CD8-positive, alpha-beta memory T cell (primary cell): Measurements from ENCODE around the gene CDC37. TPM values are rescaled to one million over a fixed set of nuclear protein-coding genes. Genes with fewer than 3 reads are reported as not detected.
A peak's percentile ranks its signal among the peaks of the same experiment; 100 is the strongest.
"Not testable (repeated sequence)": the region's sequence is repeated elsewhere in the genome, so short reads cannot be mapped to it uniquely, and the experiment has no call there.

Experiments used
- CTCF ChIA-PET: fragments of 350-600 bp; sonication (Branson Sonifier 250); formaldehyde crosslinking; loops from one replicate; lab custom pipeline; 2021; ENCODE audit warnings: antibody characterized with exemption; lab: Charles Lee
- POLR2A ChIA-PET: fragments of 350-600 bp; sonication (Branson Sonifier 250); formaldehyde crosslinking; loops from one replicate; lab custom pipeline; 2021; ENCODE audit warnings: antibody characterized with exemption; lab: Charles Lee
- DNase-seq, 5 donors: peaks; one replicate each; pipeline versions ENCODE4 v3.0.0 to v3.0.0-alpha.2; 2020 to 2022; ENCODE audit warnings: mixed read lengths in 1 of 5
- H3K27ac ChIP-seq: one replicate; pipeline ENCODE4 v1.7.0; 2013; ENCODE audit warnings: low read depth, mild to moderate bottlenecking, low read length, moderate library complexity
- H3K27me3 ChIP-seq: 2 replicates; pipeline ENCODE4 v1.7.0; 2013; ENCODE audit warnings: low read length, mild to moderate bottlenecking; ENCODE audit not compliant: insufficient read depth, poor library complexity, severe bottlenecking
- H3K36me3 ChIP-seq: 2 replicates; pipeline ENCODE4 v1.7.0; 2013; ENCODE audit warnings: mild to moderate bottlenecking, low read length, moderate library complexity; ENCODE audit not compliant: insufficient read depth
- H3K4me1 ChIP-seq: 2 replicates; pipeline ENCODE4 v1.7.0; 2013; ENCODE audit warnings: mild to moderate bottlenecking, low read length, moderate library complexity; ENCODE audit not compliant: insufficient read depth
- H3K4me3 ChIP-seq: 2 replicates; pipeline ENCODE4 v1.7.0; 2013; ENCODE audit warnings: mild to moderate bottlenecking, low read length
- H3K9me3 ChIP-seq: 2 replicates; pipeline ENCODE4 v1.7.0; 2013; ENCODE audit warnings: mild to moderate bottlenecking, low read length
- H3K27ac Mint-ChIP-seq, 8 donors: one replicate each; pipeline ENCODE4 v1.8.0; 2020 to 2021; ENCODE audit warnings: mixed read lengths in 8 of 8, mild to moderate bottlenecking in 6 of 8, inconsistent platforms in 3 of 8, moderate library complexity in 3 of 8
- H3K27me3 Mint-ChIP-seq, 2 donors: one replicate each; pipeline ENCODE4 v1.8.0; 2020 to 2021; ENCODE audit warnings: mixed read lengths in 2 of 2, mild to moderate bottlenecking in 1 of 2, moderate library complexity in 1 of 2
- H3K36me3 Mint-ChIP-seq, 3 donors: one replicate each; pipeline ENCODE4 v1.8.0; 2020 to 2021; ENCODE audit warnings: mixed read lengths in 3 of 3, inconsistent platforms in 1 of 3, mild to moderate bottlenecking in 1 of 3
- H3K4me1 Mint-ChIP-seq, 3 donors: one replicate each; pipeline ENCODE4 v1.8.0; 2020 to 2021; ENCODE audit warnings: mixed read lengths in 3 of 3, inconsistent platforms in 1 of 3, mild to moderate bottlenecking in 1 of 3
- H3K4me3 Mint-ChIP-seq, 7 donors: one replicate each; pipeline ENCODE4 v1.8.0; 2020 to 2021; ENCODE audit warnings: mixed read lengths in 7 of 7, mild to moderate bottlenecking in 6 of 7, moderate library complexity in 4 of 7, inconsistent platforms in 2 of 7
- H3K9me3 Mint-ChIP-seq, 5 donors: one replicate each; pipeline ENCODE4 v1.8.0; 2020 to 2022; ENCODE audit warnings: mixed read lengths in 5 of 5, mild to moderate bottlenecking in 3 of 5, moderate library complexity in 2 of 5, inconsistent platforms in 1 of 5
- polyA plus RNA-seq: library from polyadenylated mRNA; unstranded; fragments of 300-500 nt; fragmentation: Illumina TruSeq; gene quantifications from one replicate; pipeline ENCODE4 v1.2.3, GENCODE V29; 2021
- total RNA-seq, 2 experiments: library from RNA; stranded (reverse); gene quantifications; one replicate each; pipeline ENCODE4 v1.2.3, GENCODE V29; 2021

The CDC37 gene
- total and polyA plus RNA-seq, 3 experiments from 2014 or later, result 100 to 277 (median 273) TPM

GRCh38 chr19:10380313-10381102 lies 22.8 kb downstream of the CDC37 start, which contains the start of gene TYK2:
Gene TYK2, minus strand, starts transcription at chr19:10380572. Its CDS starts 2,166 bp downstream, at chr19:10378406.
- H3K27me3 Mint-ChIP-seq, result no peaks in the 10 kb centered on the region
- H3K27ac ChIP-seq, result peak within 1 kb of the TSS; percentile 90
- peak within 1 kb of the TSS; percentile 91 for H3K4me3 ChIP-seq
- no peaks in the 10 kb centered on the region for H3K9me3 Mint-ChIP-seq
- H3K4me1 ChIP-seq, result peaks cover 11% of the 10 kb centered on the region
- peaks cover 18 to 28% (median 27%) of the 10 kb centered on the region in 3 donors for H3K4me1 Mint-ChIP-seq
- no peaks in the 10 kb centered on the region for H3K9me3 ChIP-seq
- peaks cover 6 to 30% (median 8%) of the 10 kb centered on the region in 3 donors for H3K36me3 Mint-ChIP-seq
- no peaks in the 10 kb centered on the region for H3K36me3 ChIP-seq
- peak within 1 kb of the TSS; percentile 86 to 99 (median 97) for H3K27ac Mint-ChIP-seq
- H3K4me3 Mint-ChIP-seq, result peak within 1 kb of the TSS; percentile 90 to 97 (median 93)
- peak; percentile 92 to 97 (median 97) for DNase-seq
- H3K27me3 ChIP-seq, result no peaks in the 10 kb centered on the region
- ChIA-PET POLR2A (interaction anchor here (0.6 to 2.0 kb wide), 8 partner anchors 10 to 347 kb away, joined by 3 to 10 read pairs (median 4); partner anchors contain the start of genes CDC37, ICAM1, ICAM5 and RAVER1), CTCF (interaction anchor here (0.6 to 14.7 kb wide), 10 partner anchors 8 to 395 kb away, joined by 3 to 355 read pairs (median 4); partner anchors contain the start of gene ICAM1)

GRCh38 chr19:10379880-10380312 lies 23.4 kb downstream of the CDC37 start:
- DNase-seq, result no peak
- Histone ChIP-seq H3K27me3 (no peaks in the 10 kb centered on the region), H3K36me3 (no peaks in the 10 kb centered on the region), H3K9me3 (no peaks in the 10 kb centered on the region), H3K27ac (peak overlapping the region; percentile 90), H3K4me3 (peak overlapping the region; percentile 91), H3K4me1 (peaks cover 11% of the 10 kb centered on the region)
- H3K9me3 Mint-ChIP-seq, result no peaks in the 10 kb centered on the region
- H3K4me1 Mint-ChIP-seq, result peaks cover 20 to 30% (median 28%) of the 10 kb centered on the region in 3 donors
- H3K27me3 Mint-ChIP-seq, result no peaks in the 10 kb centered on the region
- POLR2A ChIA-PET, result interaction anchor here (0.6 to 2.0 kb wide), 8 partner anchors 9 to 427 kb away, joined by 3 to 10 read pairs (median 4); partner anchors contain the start of genes CDC37, ICAM1 and RAVER1
- peaks cover 6 to 35% (median 8%) of the 10 kb centered on the region in 3 donors for H3K36me3 Mint-ChIP-seq
- H3K27ac Mint-ChIP-seq, result peak overlapping the region; percentile 86 to 99 (median 97)
- peak overlapping the region; percentile 90 to 97 (median 93) for H3K4me3 Mint-ChIP-seq
- CTCF ChIA-PET, result interaction anchor here (1.0 to 14.7 kb wide), 7 partner anchors 9 to 275 kb away, joined by 3 to 355 read pairs (median 4); partner anchors contain the start of gene ICAM1

- H3K27me3 Mint-ChIP-seq, result no peaks in the 10 kb centered on the region
- Histone ChIP-seq H3K36me3 (no peaks in the 10 kb centered on the region), H3K27ac (no peak overlapping the region), H3K27me3 (no peaks in the 10 kb centered on the region), H3K4me3 (no peak overlapping the region), H3K4me1 (peaks cover 11% of the 10 kb centered on the region), H3K9me3 (no peaks in the 10 kb centered on the region)
- H3K4me3 Mint-ChIP-seq, result peak overlapping the region in 2 of 7 donors; percentile 20 to 47
- CTCF ChIA-PET, result interaction anchor here (1.0 to 1.5 kb wide), 2 partner anchors 11 to 119 kb away, joined by 3 to 4 read pairs; no protein-coding TSS in a partner anchor
- POLR2A ChIA-PET, result no interaction called here
- H3K36me3 Mint-ChIP-seq, result peaks cover 6 to 42% (median 8%) of the 10 kb centered on the region in 3 donors
- DNase-seq, result no peak
- peaks cover 23 to 31% (median 28%) of the 10 kb centered on the region in 3 donors for H3K4me1 Mint-ChIP-seq
- peak overlapping the region in 5 of 8 donors; percentile 32 to 68 (median 45) for H3K27ac Mint-ChIP-seq
- H3K9me3 Mint-ChIP-seq, result no peaks in the 10 kb centered on the region
Observed at GRCh38 chr19:10378124-10378523, 25.2 kb downstream of the CDC37 start.

GRCh38 chr19:10377140-10377640 lies 26.2 kb downstream of the CDC37 start:
- H3K9me3 Mint-ChIP-seq, H3K36me3 ChIP-seq, POLR2A ChIA-PET, H3K27ac ChIP-seq, H3K27me3 Mint-ChIP-seq, H3K9me3 ChIP-seq, H3K27me3 ChIP-seq, DNase-seq, H3K4me3 ChIP-seq: not testable (repeated sequence)
- peak overlapping the region in 4 of 8 donors; percentile 22 to 71 (median 64) for H3K27ac Mint-ChIP-seq
- peaks cover 6 to 46% (median 8%) of the 10 kb centered on the region in 3 donors for H3K36me3 Mint-ChIP-seq
- CTCF ChIA-PET, result interaction anchor here (1.5 kb wide), 1 partner anchor 12 kb away, joined by 4 read pairs; no protein-coding TSS in a partner anchor
- H3K4me1 ChIP-seq, result peaks cover 11% of the 10 kb centered on the region
- peak overlapping the region in 3 of 7 donors; percentile 43 to 83 (median 48) for H3K4me3 Mint-ChIP-seq
- peaks cover 23 to 31% (median 28%) of the 10 kb centered on the region in 3 donors for H3K4me1 Mint-ChIP-seq

GRCh38 chr19:10374931-10375330 lies 28.4 kb downstream of the CDC37 start:
- H3K4me1 Mint-ChIP-seq, result peaks cover 14 to 17% (median 15%) of the 10 kb centered on the region in 3 donors
- no peak for DNase-seq
- Histone ChIP-seq H3K4me3 (no peak overlapping the region), H3K9me3 (no peaks in the 10 kb centered on the region), H3K4me1 (peaks cover 5% of the 10 kb centered on the region), H3K36me3 (no peaks in the 10 kb centered on the region), H3K27me3 (no peaks in the 10 kb centered on the region), H3K27ac (no peak overlapping the region)
- no peaks in the 10 kb centered on the region for H3K9me3 Mint-ChIP-seq
- H3K36me3 Mint-ChIP-seq, result peaks cover 8 to 47% (median 9%) of the 10 kb centered on the region in 3 donors
- peak overlapping the region in 1 of 7 donors; percentile 45 for H3K4me3 Mint-ChIP-seq
- CTCF ChIA-PET, result interaction anchor here (0.7 to 1.1 kb wide), 3 partner anchors 14 to 116 kb away, joined by 3 to 4 read pairs (median 4); no protein-coding TSS in a partner anchor
- H3K27ac Mint-ChIP-seq, result peak overlapping the region in 1 of 8 donors; percentile 36
- POLR2A ChIA-PET, result interaction anchor here (0.6 kb wide), 1 partner anchor 536 kb away, joined by 5 read pairs; no protein-coding TSS in a partner anchor
- no peaks in the 10 kb centered on the region for H3K27me3 Mint-ChIP-seq

GRCh38 chr19:10372690-10373089 lies 30.7 kb downstream of the CDC37 start:
- Histone ChIP-seq H3K9me3 (no peaks in the 10 kb centered on the region), H3K36me3 (peaks cover 13% of the 10 kb centered on the region), H3K4me3 (no peak overlapping the region), H3K27me3 (no peaks in the 10 kb centered on the region), H3K4me1 (no peaks in the 10 kb centered on the region), H3K27ac (no peak overlapping the region)
- ChIA-PET CTCF (interaction anchor here (0.6 to 1.4 kb wide), 4 partner anchors 21 to 122 kb away, joined by 3 to 4 read pairs (median 3); partner anchors contain the start of gene ICAM1), POLR2A (interaction anchor here (0.6 kb wide), 1 partner anchor 66 kb away, joined by 4 read pairs; no protein-coding TSS in a partner anchor)
- peaks cover 4 to 55% (median 8%) of the 10 kb centered on the region in 3 donors for H3K36me3 Mint-ChIP-seq
- H3K9me3 Mint-ChIP-seq, result no peaks in the 10 kb centered on the region
- no peak overlapping the region for H3K4me3 Mint-ChIP-seq
- peaks cover 6 to 10% (median 8%) of the 10 kb centered on the region in 3 donors for H3K4me1 Mint-ChIP-seq
- H3K27me3 Mint-ChIP-seq, result no peaks in the 10 kb centered on the region
- no peak overlapping the region for H3K27ac Mint-ChIP-seq
- DNase-seq, result no peak

- CTCF ChIA-PET, result no interaction called here
- H3K36me3 Mint-ChIP-seq, result peaks cover 5 to 77% (median 7%) of the 10 kb centered on the region in 3 donors
- H3K9me3 ChIP-seq, result no peaks in the 10 kb centered on the region
- H3K4me3 ChIP-seq, result no peak overlapping the region
- POLR2A ChIA-PET, result no interaction called here
- no peaks in the 10 kb centered on the region for H3K27me3 ChIP-seq
- no peaks in the 10 kb centered on the region for H3K9me3 Mint-ChIP-seq
- H3K27ac Mint-ChIP-seq, result peak overlapping the region in 2 of 8 donors; percentile 41 to 63
- H3K36me3 ChIP-seq, result peaks cover 24% of the 10 kb centered on the region
- no peaks in the 10 kb centered on the region for H3K4me1 ChIP-seq
- no peak overlapping the region for H3K27ac ChIP-seq
- no peak for DNase-seq
- H3K4me1 Mint-ChIP-seq, result peaks cover 1 to 7% (median 4%) of the 10 kb centered on the region in 3 donors
- H3K27me3 Mint-ChIP-seq, result no peaks in the 10 kb centered on the region
- H3K4me3 Mint-ChIP-seq, result no peak overlapping the region
Observed at GRCh38 chr19:10368101-10368803, 35.1 kb downstream of the CDC37 start.
